GM19372 (cell line): Measurements from ENCODE around the gene TMEM141.
"Not testable (repeated sequence)": the region's sequence is repeated elsewhere in the genome, so short reads cannot be mapped to it uniquely, and the experiment has no call there.

Experiments used
- ATAC-seq: cut with Tn5 transposase; IDR thresholded peaks from one replicate; pipeline ENCODE4 v1.9.1; 2021; ENCODE audit warnings: mild to moderate bottlenecking, low read depth, moderate library complexity; ENCODE audit not compliant: unreplicated experiment

Gene TMEM141

GRCh38 chr9:136792321-136793085, 1.4 kb downstream of the TMEM141 start:
- ATAC-seq: no peak

GRCh38 chr9:136793086-136793946, 2.2 kb downstream of the TMEM141 start:
- no peak for ATAC-seq

- no peak for ATAC-seq
Observed at GRCh38 chr9:136794281-136794999, 3.3 kb downstream of the TMEM141 start.

- no peak for ATAC-seq
Observed at GRCh38 chr9:136795000-136795348, 3.8 kb downstream of the TMEM141 start.

- ATAC-seq: no peak
Observed at GRCh38 chr9:136796238-136796774, 5.2 kb downstream of the TMEM141 start, which contains the start of gene CCDC183. Gene CCDC183, plus strand, starts transcription at chr9:136796338. Its CDS starts 60 bp downstream, at chr9:136796398.

- ATAC-seq: not testable (repeated sequence)
Observed at GRCh38 chr9:136796775-136797347, 5.7 kb downstream of the TMEM141 start.

- no peak for ATAC-seq
Observed at GRCh38 chr9:136798708-136799078, 7.5 kb downstream of the TMEM141 start.

GRCh38 chr9:136799079-136799853, 8.1 kb downstream of the TMEM141 start:
- ATAC-seq: no peak

- no peak for ATAC-seq
Observed at GRCh38 chr9:136799854-136800657, 8.9 kb downstream of the TMEM141 start.

GRCh38 chr9:136802321-136802720, 11.2 kb downstream of the TMEM141 start:
- ATAC-seq: no peak

GRCh38 chr9:136803009-136803550, 11.9 kb downstream of the TMEM141 start:
- not testable (repeated sequence) for ATAC-seq

GRCh38 chr9:136803551-136804508, 12.7 kb downstream of the TMEM141 start:
- ATAC-seq: no peak

GRCh38 chr9:136804509-136805206, 13.5 kb downstream of the TMEM141 start:
- no peak for ATAC-seq

- no peak for ATAC-seq
Observed at GRCh38 chr9:136805207-136805740, 14.1 kb downstream of the TMEM141 start.

- no peak for ATAC-seq
Observed at GRCh38 chr9:136806067-136806466, 14.9 kb downstream of the TMEM141 start.

- no peak for ATAC-seq
Observed at GRCh38 chr9:136806631-136807201, 15.6 kb downstream of the TMEM141 start.
